Testis (tissue), 3 donors: ENCODE results near the gene MPO. TPM values are rescaled to one million over a fixed set of nuclear protein-coding genes. Genes with fewer than 3 reads are reported as not detected.

ENCODE experiments used
- DNase-seq: peaks from one replicate; pipeline ENCODE4 v3.0.0-alpha.2; 2019
- H3K27ac ChIP-seq, 2 donors: fragments of 200-600 bp; sonication (generic); one replicate each; pipeline ENCODE4 v1.5.1; 2019
- H3K27me3 ChIP-seq: fragments of 200-600 bp; sonication (generic); one replicate; pipeline ENCODE4 v1.5.1; 2019
- H3K36me3 ChIP-seq: fragments of 200-600 bp; sonication (generic); one replicate; pipeline ENCODE4 v1.5.1; 2017; ENCODE audit warnings: low read depth; ENCODE audit errors: missing control alignments
- H3K4me1 ChIP-seq: fragments of 200-600 bp; sonication (generic); one replicate; pipeline ENCODE4 v1.5.1; 2019
- H3K4me3 ChIP-seq, 2 donors: fragments of 200-600 bp; sonication (generic); one replicate each; pipeline ENCODE4 v1.5.1; 2017 to 2019
- H3K9me3 ChIP-seq: fragments of 200-600 bp; sonication (generic); one replicate; pipeline ENCODE4 v1.5.1; 2017
- POLR2A ChIP-seq: fragments of 450-650 bp; IDR thresholded peaks from one replicate; pipeline ENCODE4 v1.6.1; 2017; ENCODE audit warnings: antibody characterized with exemption, mild to moderate bottlenecking, moderate library complexity
- WGBS, 2 donors: methylation state at CpG; one replicate each; pipeline ENCODE4 v1.1.5; 2018; 5-methylcytosine and 5-hydroxymethylcytosine counted together
- intact Hi-C: fragments of 100-400 bp; cut with DNase I; formaldehyde crosslinking; loops from one replicate; pipeline ENCODE4 v1.15.1; 2023; ENCODE audit warnings: low total_unique reads
- polyA plus RNA-seq: library from polyadenylated mRNA; stranded (reverse); fragments of 350-450 nt; fragmentation: Illumina TruSeq; extraction: RNeasy Lipid Tissue Mini Kit (QIAGEN cat#74804); gene quantifications from one replicate; pipeline ENCODE4 v1.2.3, GENCODE V29; 2014; ENCODE audit warnings: low read depth, low replicate concordance; ENCODE audit not compliant: insufficient read depth
- total RNA-seq, 2 donors: library from RNA; depleted of rRNA; stranded (reverse); fragments of >200 nt; gene quantifications; one replicate each; pipeline ENCODE4 v1.2.3, GENCODE V29; 2016
- TF ChIP-seq, protein P1 (sequence below), 3 experiments: fragments of 450-650 bp in 2 of 3; fragments of 200-600 bp in 1 of 3; sonication (generic) in 1 of 3; IDR thresholded peaks; one replicate each; pipeline ENCODE4 v1.5.1; 2016 to 2019; ENCODE audit warnings: antibody characterized with exemption in 3 of 3, mild to moderate bottlenecking in 2 of 3, moderate library complexity in 1 of 3

The MPO gene
- total and polyA plus RNA-seq, 3 donors from 2014 or later, result 0.87 to 1.1 (median 0.87) TPM

DNA sequence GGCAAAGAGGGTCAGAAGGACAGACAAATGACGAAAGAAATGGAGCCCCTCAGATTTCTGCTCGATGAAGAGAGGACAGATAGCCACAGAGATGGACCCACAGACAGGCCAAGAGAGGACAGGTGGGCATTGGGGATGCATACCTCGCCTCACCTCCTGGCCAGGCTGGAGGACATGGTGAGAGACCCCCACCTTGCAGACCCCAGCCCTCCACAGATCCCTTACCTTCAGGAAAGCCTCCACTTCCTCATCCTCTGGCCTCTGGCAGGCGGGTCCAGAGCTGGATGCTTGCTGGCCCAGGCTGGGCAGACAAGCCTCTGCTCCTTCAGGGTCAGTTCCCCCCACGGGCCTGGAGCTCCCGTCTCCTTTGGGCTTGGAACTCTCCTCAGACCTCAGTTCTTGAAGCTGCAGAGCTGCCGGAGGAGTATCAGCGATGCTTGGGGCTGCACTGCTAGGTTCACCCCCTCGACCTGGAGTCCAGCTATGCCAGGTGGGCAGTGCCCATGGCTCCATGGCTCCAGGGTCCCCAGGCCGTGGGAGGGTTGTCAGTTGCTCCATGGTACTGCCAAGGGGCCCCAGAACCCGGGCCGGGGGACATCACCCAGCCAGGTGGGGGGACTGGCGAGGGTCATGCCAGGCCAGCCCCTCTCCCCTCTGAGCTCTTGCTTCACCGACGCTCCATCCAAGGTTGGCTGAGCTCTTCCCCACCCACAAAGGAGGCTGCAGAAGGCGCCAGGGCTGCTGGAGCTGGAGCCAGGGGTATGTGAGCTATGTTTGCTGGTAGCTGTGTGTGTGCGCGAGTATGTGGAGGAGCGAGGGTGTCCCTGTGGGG lies 46.8 kb upstream of the MPO start:
- Histone ChIP-seq H3K27me3 (no peaks in the 10 kb centered on the region), H3K4me1 (peaks cover 8% of the 10 kb centered on the region), H3K27ac (no peak overlapping the region), H3K36me3 (no peaks in the 10 kb centered on the region), H3K4me3 (no peak overlapping the region), H3K9me3 (no peaks in the 10 kb centered on the region)
- no peak for DNase-seq
- intact Hi-C loops, result no loop called here
- WGBS, 2 donors, result 71 to 77% methylated on average over 2 to 19 of the region's 19 CpGs
- TF ChIP-seq POLR2A, result no peak
- TF ChIP-seq, protein P1, sequence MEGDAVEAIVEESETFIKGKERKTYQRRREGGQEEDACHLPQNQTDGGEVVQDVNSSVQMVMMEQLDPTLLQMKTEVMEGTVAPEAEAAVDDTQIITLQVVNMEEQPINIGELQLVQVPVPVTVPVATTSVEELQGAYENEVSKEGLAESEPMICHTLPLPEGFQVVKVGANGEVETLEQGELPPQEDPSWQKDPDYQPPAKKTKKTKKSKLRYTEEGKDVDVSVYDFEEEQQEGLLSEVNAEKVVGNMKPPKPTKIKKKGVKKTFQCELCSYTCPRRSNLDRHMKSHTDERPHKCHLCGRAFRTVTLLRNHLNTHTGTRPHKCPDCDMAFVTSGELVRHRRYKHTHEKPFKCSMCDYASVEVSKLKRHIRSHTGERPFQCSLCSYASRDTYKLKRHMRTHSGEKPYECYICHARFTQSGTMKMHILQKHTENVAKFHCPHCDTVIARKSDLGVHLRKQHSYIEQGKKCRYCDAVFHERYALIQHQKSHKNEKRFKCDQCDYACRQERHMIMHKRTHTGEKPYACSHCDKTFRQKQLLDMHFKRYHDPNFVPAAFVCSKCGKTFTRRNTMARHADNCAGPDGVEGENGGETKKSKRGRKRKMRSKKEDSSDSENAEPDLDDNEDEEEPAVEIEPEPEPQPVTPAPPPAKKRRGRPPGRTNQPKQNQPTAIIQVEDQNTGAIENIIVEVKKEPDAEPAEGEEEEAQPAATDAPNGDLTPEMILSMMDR (IDR thresholded peaks at IDR 0.05), result no peak

DNA sequence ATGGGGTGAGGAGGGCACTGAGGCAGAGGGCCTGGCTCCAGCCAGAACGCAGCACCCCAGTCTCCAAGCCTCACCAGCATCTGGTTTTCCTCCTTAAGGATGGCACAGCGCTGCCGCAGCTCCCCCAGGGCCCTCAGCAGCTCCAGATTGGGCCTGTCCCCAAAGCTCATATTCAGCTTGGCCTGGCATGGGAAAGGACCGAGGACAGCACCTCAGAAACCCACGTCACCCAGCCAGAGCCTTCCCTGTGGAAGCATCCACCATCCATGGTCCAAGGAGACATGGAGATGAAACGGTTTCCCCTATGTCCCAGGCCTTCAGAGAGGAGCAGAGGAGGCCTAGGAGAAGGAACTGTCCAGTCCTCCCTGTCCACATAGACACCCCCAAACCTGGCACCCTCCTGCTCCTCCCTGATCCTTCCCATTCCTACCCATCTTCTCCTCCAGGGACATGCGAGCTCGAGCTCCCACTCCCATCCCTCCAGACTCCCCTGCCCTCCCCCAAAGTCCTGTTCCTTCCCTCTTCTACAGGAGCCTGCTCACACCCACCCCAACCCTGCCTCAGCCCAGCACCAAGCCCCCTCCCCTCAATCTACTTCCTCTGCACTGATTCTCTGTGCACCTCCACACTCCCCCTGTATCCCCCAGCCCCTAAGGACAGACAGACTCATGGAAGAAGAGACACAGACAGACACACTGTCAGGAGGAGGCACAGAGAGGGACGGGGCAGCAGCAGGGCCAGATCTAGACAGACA lies 46.1 kb upstream of the MPO start:
- Histone ChIP-seq H3K4me1 (peaks cover 8% of the 10 kb centered on the region), H3K9me3 (no peaks in the 10 kb centered on the region), H3K36me3 (no peaks in the 10 kb centered on the region), H3K4me3 (no peak overlapping the region), H3K27me3 (no peaks in the 10 kb centered on the region), H3K27ac (no peak overlapping the region)
- WGBS, 2 donors, result 89 to 90% methylated on average over 4 to 9 of the region's 9 CpGs
- intact Hi-C loops, result no loop called here
- TF ChIP-seq POLR2A, result no peak
- TF ChIP-seq, protein P1 (IDR thresholded peaks at IDR 0.05), result no peak
- no peak for DNase-seq

DNA sequence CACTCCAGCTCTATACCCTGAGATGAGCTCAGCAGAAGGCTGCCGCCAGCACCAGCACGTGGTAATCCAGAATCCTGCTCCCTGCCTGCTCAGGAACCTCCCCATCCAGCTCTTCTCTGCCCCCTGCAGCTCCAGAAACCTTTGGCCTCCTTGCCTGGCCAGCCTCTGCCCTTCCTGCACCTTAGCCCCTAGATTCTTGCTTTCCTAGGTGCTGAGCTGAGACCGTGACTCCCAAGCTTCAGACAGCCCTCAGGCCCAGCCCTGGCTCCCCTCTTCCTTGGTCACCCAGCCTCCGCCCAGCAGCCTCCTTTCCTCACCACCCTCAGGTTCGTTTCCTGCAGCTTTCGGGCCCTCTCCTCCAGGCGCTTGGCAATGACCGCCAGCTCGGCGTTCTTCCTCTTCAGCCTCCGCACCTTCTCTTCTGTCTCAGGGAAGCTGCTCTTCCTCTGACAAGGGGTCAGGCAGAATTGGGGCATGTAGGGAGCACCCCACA lies 45.3 kb upstream of the MPO start:
- no peak for DNase-seq
- no peaks in the 10 kb centered on the region for H3K36me3 ChIP-seq
- H3K4me1 ChIP-seq, result peaks cover 8% of the 10 kb centered on the region
- H3K27ac ChIP-seq, result no peak overlapping the region
- WGBS, 2 donors, result 86 to 89% methylated on average over 11 of the region's 11 CpGs
- no peak for TF ChIP-seq POLR2A
- TF ChIP-seq, protein P1 (IDR thresholded peaks at IDR 0.05), result no peak
- H3K27me3 ChIP-seq, result no peaks in the 10 kb centered on the region
- no peaks in the 10 kb centered on the region for H3K9me3 ChIP-seq
- intact Hi-C loops, result no loop called here
- H3K4me3 ChIP-seq, result no peak overlapping the region

DNA sequence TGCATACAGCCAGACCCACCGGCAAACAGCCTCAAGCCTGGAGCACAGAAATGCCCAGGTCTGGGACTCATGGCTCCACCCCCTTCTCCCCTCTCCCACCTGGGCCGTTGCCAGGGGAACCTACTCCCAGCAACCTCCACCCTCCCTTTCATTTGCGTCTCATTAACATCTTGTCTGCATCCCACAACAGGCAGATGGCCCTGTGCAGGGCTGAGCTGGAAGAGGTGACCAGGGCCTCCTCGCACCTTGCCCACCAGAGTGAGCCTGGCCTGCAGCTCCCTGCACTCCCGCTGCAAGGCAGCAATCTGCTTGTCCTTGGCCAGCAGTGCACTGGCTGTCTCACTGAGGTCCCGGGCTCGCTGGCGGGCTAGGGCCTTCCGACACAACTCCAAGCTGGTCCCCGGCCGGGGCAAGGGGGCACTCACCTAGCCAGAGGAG lies 44.6 kb upstream of the MPO start:
- Histone ChIP-seq H3K27me3 (no peaks in the 10 kb centered on the region), H3K4me1 (peaks cover 8% of the 10 kb centered on the region), H3K27ac (no peak overlapping the region), H3K9me3 (no peaks in the 10 kb centered on the region), H3K4me3 (no peak overlapping the region), H3K36me3 (no peaks in the 10 kb centered on the region)
- intact Hi-C loops, result no loop called here
- WGBS, 2 donors, result 22 to 70% methylated on average over 2 to 11 of the region's 11 CpGs
- TF ChIP-seq POLR2A, result no peak
- TF ChIP-seq, protein P1 (IDR thresholded peaks at IDR 0.05), result no peak
- no peak for DNase-seq
